HCT116 (cell line): ENCODE data around the gene CFAP298. TPM values are rescaled to one million over a fixed set of nuclear protein-coding genes. Genes with fewer than 3 reads are reported as not detected.

Source experiments
- ATAC-seq: fragments of 200-7000 bp; cut with Tn5 transposase; 2 replicates; pipeline ENCODE4 v1.9.1; 2020; ENCODE audit warnings: mild to moderate bottlenecking, moderate library complexity
- BruUV-seq: library from RNA; stranded (reverse); fragments of 400-500 nt; replicated peaks from 2 replicates; lab custom pipeline; 2021; lab: Mats Ljungman, UMichigan
- CTCF ChIA-PET: fragments of 300-600 bp; sonication (Branson Sonifier 250); formaldehyde crosslinking; loops from one replicate; lab custom pipeline; 2021; ENCODE audit warnings: antibody characterized with exemption; lab: Charles Lee
- POLR2A ChIA-PET: fragments of 300-600, 350-600 bp; sonication (Branson Sonifier 250); formaldehyde crosslinking; loops from one replicate; lab custom pipeline; 2021; ENCODE audit warnings: antibody characterized with exemption; lab: Charles Lee
- RAD21 ChIA-PET, 2 experiments: fragments of 300-600 bp; sonication (Branson Sonifier 250); formaldehyde crosslinking; loops; one replicate each; lab custom pipeline; 2023; ENCODE audit warnings: low total read pairs in 2 of 2; ENCODE audit not compliant: uncharacterized antibody in 2 of 2, unreplicated experiment in 2 of 2, low non-redundant PET in 1 of 2; lab: Charles Lee
- DNase-seq: peaks from one replicate; pipeline ENCODE4 v3.0.0-alpha.2; 2010; ENCODE audit warnings: low read depth, low spot score
- H2AFZ ChIP-seq: fragments of 200-600 bp; shearing (Covaris generic), sonication (generic); 2 replicates; pipeline ENCODE4 v1.6.1; 2017; ENCODE audit warnings: low read depth, mixed run types, mixed read lengths, antibody characterized with exemption, low read length; ENCODE audit not compliant: poor library complexity, severe bottlenecking
- H3K27ac ChIP-seq: 2 replicates; pipeline ENCODE4 v1.5.1; 2012; ENCODE audit warnings: low read depth, low read length
- H3K27me3 ChIP-seq: fragments of 200-600 bp; sonication (generic); 2 replicates; pipeline ENCODE4 v1.6.1; 2016; ENCODE audit warnings: mixed run types, low read length, mixed read lengths; ENCODE audit not compliant: insufficient read depth
- H3K36me3 ChIP-seq, 2 experiments: fragments of 200-500 bp in 1 of 2; fragments of 200-600 bp in 1 of 2; sonication (Bioruptor generic) in 1 of 2; sonication (generic) in 1 of 2; 2 replicates each; pipeline versions ENCODE4 v1.5.1 to v1.6.1; 2014 to 2016; ENCODE audit warnings: low read length in 2 of 2, inconsistent platforms in 1 of 2, mixed read lengths in 1 of 2, mixed run types in 1 of 2; ENCODE audit not compliant: insufficient read depth in 2 of 2, control insufficient read depth in 1 of 2
- H3K4me1 ChIP-seq, 2 experiments: fragments of 200-600 bp in 1 of 2; sonication (generic) in 1 of 2; 2 replicates each; pipeline versions ENCODE4 v1.5.1 to v1.6.1; 2012 to 2017; ENCODE audit warnings: low read length in 2 of 2, inconsistent platforms in 1 of 2, mild to moderate bottlenecking in 1 of 2, mixed read lengths in 1 of 2, mixed run types in 1 of 2, moderate library complexity in 1 of 2; ENCODE audit not compliant: insufficient read depth in 2 of 2, control insufficient read depth in 1 of 2
- H3K4me2 ChIP-seq: fragments of 200-600 bp; sonication (generic); 2 replicates; pipeline ENCODE4 v1.6.1; 2017; ENCODE audit warnings: mixed run types, low read length, mixed read lengths
- H3K4me3 ChIP-seq, 2 experiments: fragments of 200-600 bp in 1 of 2; sonication (generic) in 1 of 2; replicated peaks in 1 of 2; 2 replicates each; pipeline ENCODE4 v1.5.1; 2011 to 2016; ENCODE audit warnings: low read length in 2 of 2, control low read depth in 1 of 2, low read depth in 1 of 2, mild to moderate bottlenecking in 1 of 2, mixed read lengths in 1 of 2, mixed run types in 1 of 2
- H3K79me2 ChIP-seq: fragments of 200-600 bp; sonication (generic); 2 replicates; pipeline ENCODE4 v1.6.1; 2017; ENCODE audit warnings: mild to moderate bottlenecking, mixed run types, low read length, moderate library complexity, mixed read lengths; ENCODE audit not compliant: insufficient read depth
- H3K9ac ChIP-seq: fragments of 200-600 bp; sonication (generic); 2 replicates; pipeline ENCODE4 v1.6.1; 2016; ENCODE audit warnings: low read length, mixed read lengths
- H3K9me2 ChIP-seq: fragments of 200-600 bp; sonication (generic), shearing (Covaris generic); 2 replicates; pipeline ENCODE4 v1.6.1; 2017; ENCODE audit warnings: mixed run types, mild to moderate bottlenecking, moderate library complexity; ENCODE audit not compliant: insufficient read depth
- H3K9me3 ChIP-seq, 2 experiments: fragments of 200-500 bp in 1 of 2; fragments of 200-600 bp in 1 of 2; sonication (Bioruptor generic) in 1 of 2; sonication (generic) in 1 of 2; 2 replicates each; pipeline ENCODE4 v1.6.1; 2014 to 2017; ENCODE audit warnings: low read length in 2 of 2, mixed read lengths in 2 of 2, inconsistent platforms in 1 of 2, low read depth in 1 of 2, mild to moderate bottlenecking in 1 of 2, mixed run types in 1 of 2, moderate library complexity in 1 of 2; ENCODE audit not compliant: control insufficient read depth in 1 of 2, insufficient read depth in 1 of 2
- H4K20me1 ChIP-seq: fragments of 200-600 bp; sonication (generic), shearing (Covaris generic); 2 replicates; pipeline ENCODE4 v1.6.1; 2017; ENCODE audit warnings: mixed run types, mild to moderate bottlenecking, moderate library complexity; ENCODE audit not compliant: insufficient read depth
- CBX3 ChIP-seq: IDR thresholded peaks from 2 replicates; pipeline ENCODE4 v1.6.1; 2012; ENCODE audit warnings: low read depth
- EGR1 ChIP-seq: IDR thresholded peaks from 2 replicates; pipeline ENCODE4 v1.6.1; 2012; ENCODE audit warnings: low read depth
- ELF1 ChIP-seq: IDR thresholded peaks from 2 replicates; pipeline ENCODE4 v1.6.1; 2012; ENCODE audit warnings: low read depth, borderline replicate concordance
- MAX ChIP-seq: IDR thresholded peaks from 2 replicates; pipeline ENCODE4 v1.6.1; 2012
- RAD21 ChIP-seq: IDR thresholded peaks from 2 replicates; pipeline ENCODE4 v1.6.1; 2012; ENCODE audit warnings: low read depth, mild to moderate bottlenecking
- intact Hi-C: fragments of 100-400 bp; cut with micrococcal nuclease; formaldehyde crosslinking; loops from 2 replicates; pipeline ENCODE4 v1.10.0; 2022
- total RNA-seq: library from RNA; stranded (reverse); gene quantifications from one replicate; pipeline ENCODE4 v1.2.1, GENCODE V29; 2021; ENCODE audit not compliant: unreplicated experiment

Gene CFAP298
- total RNA-seq, 1 experiment from 2014 or later, result 58.2 TPM

- intact Hi-C loops, result no loop called here
- Histone ChIP-seq H3K36me3 (no peaks in the 10 kb centered on the region), H3K79me2 (no peaks in the 10 kb centered on the region), H3K4me2 (no peak overlapping the region), H3K27ac (no peak overlapping the region), H3K9me3 (no peaks in the 10 kb centered on the region), H3K4me1 (peaks cover 0 to 11% of the 10 kb centered on the region in 2 experiments; a peak in 1 of 4 replicates), H4K20me1 (no peaks in the 10 kb centered on the region), H3K4me3 (no peak overlapping the region), H2AFZ (no peak overlapping the region), H3K27me3 (no peaks in the 10 kb centered on the region), H3K9me2 (no peaks in the 10 kb centered on the region), H3K9ac (no peak overlapping the region)
- RAD21 ChIA-PET, result no interaction called here
- DNase-seq, result no peak
- POLR2A ChIA-PET, result no interaction called here
- CTCF ChIA-PET, result no interaction called here
- no TSS peak for BruUV-seq
- ATAC-seq, result no peak
- TF ChIP-seq MAX (no peak), RAD21 (no peak), EGR1 (no peak), ELF1 (no peak), CBX3 (no peak)
Observed at GRCh38 chr21:32549440-32549839, 62.7 kb downstream of the CFAP298 start.

Other genes with a start within 250 kb of the CFAP298 start
- 28.3 TPM for gene URB1, start 219.4 kb downstream of the CFAP298 start, total RNA-seq
- 29.3 TPM for gene EVA1C, start 199.7 kb downstream of the CFAP298 start, total RNA-seq
- 0.07 TPM for gene TCP10L, start 26.9 kb downstream of the CFAP298 start, total RNA-seq
- gene SYNJ1, start 115.6 kb upstream of the CFAP298 start, total RNA-seq, result 7.2 TPM
- 64.9 TPM for gene PAXBP1, start 159.4 kb upstream of the CFAP298 start, total RNA-seq